GM18951 (cell line): ENCODE results near the gene MAEA.
"Not testable (repeated sequence)": the region's sequence is repeated elsewhere in the genome, so short reads cannot be mapped to it uniquely, and the experiment has no call there.

Experiments
- POLR2A ChIP-seq: IDR thresholded peaks from 4 replicates; pipeline ENCODE4 v1.6.1; 2011; ENCODE audit warnings: mild to moderate bottlenecking; ENCODE audit not compliant: insufficient read length, insufficient read depth; ENCODE audit errors: extremely low read depth
- in situ Hi-C: fragments of 300-500 bp; cut with MboI; formaldehyde crosslinking; loops from one replicate; pipeline ENCODE4 v1.12.0; 2022; ENCODE audit warnings: low sequenced_read_pairs, mixed read lengths, inconsistent platforms; ENCODE audit not compliant: unreplicated experiment

MAEA gene

DNA sequence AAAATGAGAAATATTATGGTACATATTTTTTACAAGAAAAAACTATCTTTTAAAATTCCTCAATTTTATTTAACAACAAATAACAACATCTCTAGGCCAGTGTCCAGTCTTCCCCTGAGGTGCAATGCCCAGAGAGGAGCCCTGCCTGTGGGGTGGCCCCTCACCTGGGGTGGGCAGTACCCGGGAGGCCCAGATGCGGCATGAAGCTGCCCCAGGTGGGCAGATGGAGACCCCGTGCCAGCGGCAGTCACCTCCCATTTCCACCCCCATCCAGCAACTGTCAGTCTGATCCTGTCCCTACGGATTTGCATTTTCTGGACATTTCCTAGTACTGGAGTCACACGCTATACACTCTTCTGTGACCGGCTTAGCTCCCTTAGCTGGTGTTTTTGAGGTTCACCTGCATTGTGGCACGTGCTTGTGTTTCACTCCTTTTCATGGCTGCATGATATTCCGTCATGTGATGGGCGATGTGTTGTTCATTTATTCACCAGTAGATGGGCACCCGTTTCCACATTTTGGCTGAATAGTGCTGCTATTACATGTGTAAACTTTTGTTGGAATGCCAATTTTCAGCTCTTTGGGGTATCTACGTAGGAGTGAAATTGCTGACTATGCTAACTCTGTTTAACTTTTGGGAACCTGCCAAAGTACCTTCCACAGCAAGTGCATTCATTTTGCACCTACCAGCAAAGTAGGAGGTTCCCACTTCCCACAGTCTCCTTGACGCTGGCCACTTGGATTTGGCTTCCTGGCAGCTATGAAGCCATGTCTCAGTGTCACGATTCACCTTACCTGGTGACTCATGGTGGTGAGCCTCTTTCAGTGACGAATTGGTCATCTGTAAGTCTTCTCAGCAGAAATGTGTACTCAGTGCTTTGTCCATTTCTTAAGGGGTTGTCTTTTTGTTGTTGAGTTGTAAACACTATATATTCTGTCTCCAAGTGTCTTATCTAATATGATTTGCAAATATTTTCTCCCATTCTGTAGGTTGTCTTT is 11.7 kb upstream of the MAEA start:
- in situ Hi-C loops, result no loop called here
- TF ChIP-seq POLR2A, result no peak

DNA sequence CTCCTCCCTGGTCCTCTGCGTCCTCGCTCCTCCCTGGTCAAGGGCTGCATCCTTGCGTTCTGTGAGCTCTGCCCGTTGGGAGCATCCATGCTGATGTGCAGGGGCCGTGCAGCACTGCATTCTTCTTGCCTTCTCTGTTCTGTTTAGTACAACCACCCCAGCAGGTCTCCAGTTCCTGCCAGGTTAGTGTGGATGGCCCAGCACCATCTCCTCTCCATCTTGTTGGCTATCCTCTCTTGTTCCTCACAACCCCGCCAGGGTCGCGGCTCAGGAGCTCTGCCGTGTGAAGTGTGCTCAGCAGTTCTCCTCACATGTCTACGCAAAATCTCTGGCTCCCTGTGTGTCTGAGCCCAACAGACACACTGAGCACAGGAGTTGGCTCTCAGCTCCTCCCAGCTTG is 10.4 kb upstream of the MAEA start:
- in situ Hi-C loops, result no loop called here
- TF ChIP-seq POLR2A, result no peak

DNA sequence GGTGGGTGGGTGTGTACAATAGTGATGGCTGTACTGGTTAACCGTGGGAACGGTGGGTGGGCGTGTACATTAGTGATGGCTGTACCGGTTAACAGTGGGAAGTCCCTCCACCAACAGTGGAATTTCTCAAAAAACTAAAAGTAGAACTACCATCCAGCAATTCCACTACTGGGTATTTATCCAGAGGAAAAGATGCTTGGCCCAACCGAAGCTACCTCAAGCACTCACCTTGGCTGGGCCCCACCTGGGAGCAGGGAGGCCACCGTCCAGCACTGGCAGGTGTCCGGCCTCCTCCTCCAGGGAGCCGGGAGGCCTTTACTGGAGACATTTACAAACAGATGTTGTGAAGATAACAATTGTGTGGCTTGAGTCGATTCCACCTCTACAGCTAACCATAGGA is 6.0 kb upstream of the MAEA start:
- no peak for TF ChIP-seq POLR2A
- in situ Hi-C loops, result no loop called here

DNA sequence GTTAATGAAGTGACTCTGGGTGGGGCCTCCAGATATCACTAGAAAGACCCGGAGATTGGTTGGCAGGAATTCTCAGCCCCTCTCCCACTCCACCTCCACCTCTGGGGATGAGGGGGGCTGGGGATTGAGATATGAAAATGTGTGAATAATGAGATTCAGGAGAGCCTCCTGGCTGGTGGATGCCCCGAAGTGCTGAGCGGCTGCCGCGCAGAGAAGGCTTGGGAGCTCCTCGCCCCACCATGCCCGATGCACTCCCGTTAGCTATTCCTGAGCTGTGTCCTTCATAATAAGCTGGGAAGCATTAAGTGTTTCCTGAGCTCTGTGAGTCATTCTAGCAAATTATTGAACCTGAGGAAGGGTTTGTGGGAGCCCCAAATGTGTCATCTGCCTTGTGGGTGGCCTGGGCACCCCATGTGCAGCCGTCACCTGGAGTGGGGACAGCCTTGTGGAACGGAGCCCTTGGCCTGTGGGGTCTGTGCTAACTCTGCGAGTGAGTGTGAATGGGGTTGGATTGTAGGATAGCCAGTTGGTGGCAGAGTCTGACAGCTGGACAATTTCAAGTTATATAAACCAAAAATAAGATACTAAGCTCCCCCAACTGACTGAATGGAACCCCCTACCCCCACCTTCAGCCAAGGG is 4.4 kb upstream of the MAEA start:
- in situ Hi-C loops, result no loop called here
- TF ChIP-seq POLR2A, result no peak

DNA sequence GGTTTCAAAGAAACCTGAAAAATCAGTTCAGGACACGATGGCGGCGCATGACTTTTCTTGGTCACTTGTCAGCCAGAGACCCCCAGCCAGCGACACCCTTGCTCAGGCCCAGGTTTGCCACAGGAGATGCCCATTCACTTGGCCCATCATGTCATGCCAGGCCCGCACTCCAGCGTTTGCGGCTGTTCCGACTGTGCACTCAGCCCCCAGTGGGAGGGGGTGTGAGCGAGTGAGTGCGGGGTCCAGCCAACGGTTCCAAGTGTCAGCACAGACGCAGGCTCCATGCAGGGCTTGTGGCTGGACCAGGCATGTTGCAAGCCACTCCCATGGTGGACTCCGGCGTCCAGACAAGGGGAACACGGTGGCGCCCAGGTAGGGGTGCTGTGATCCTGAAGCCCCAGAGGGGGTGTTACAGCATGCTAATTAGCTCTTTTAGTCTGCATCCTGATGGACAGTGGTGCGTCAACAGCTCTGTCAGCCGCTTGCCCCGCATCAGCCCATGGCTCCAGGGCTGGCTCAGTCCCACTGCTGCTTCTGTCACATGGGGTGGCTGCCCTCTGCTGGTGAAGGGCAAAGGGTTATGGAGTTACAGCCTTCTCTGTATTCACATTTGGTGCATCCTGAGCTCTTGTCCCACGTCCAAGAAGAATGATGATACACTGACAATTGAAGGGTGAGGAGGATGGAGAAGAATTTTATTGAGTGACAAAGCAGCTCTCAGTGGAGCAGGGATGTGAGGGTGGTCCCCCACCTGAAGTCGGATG is 3.7 kb upstream of the MAEA start:
- TF ChIP-seq POLR2A, result no peak

DNA sequence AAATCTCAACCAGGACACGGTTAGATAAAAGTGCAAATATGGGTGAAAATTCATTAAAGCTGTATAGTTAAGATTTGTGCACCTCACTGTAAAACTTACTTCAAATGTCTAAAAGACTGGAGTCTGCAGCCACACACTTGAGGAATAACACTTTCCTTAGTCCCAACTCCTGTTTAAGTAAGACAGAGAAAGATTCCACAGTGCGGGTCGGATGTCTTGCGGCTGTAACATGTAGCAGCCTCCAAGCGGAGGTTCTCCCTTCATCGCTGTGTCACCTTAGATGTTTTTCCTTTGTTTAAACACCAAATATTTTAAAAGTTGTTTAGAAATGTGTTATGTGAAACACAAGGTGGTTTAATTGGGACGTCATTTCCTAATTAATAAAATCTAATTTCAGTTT is 905 bp upstream of the MAEA start:
- TF ChIP-seq POLR2A, result no peak
- in situ Hi-C loops, result no loop called here

More for the DNA sequence above, 3.7 kb upstream of the MAEA start:
- in situ Hi-C loops, result no loop called here

DNA sequence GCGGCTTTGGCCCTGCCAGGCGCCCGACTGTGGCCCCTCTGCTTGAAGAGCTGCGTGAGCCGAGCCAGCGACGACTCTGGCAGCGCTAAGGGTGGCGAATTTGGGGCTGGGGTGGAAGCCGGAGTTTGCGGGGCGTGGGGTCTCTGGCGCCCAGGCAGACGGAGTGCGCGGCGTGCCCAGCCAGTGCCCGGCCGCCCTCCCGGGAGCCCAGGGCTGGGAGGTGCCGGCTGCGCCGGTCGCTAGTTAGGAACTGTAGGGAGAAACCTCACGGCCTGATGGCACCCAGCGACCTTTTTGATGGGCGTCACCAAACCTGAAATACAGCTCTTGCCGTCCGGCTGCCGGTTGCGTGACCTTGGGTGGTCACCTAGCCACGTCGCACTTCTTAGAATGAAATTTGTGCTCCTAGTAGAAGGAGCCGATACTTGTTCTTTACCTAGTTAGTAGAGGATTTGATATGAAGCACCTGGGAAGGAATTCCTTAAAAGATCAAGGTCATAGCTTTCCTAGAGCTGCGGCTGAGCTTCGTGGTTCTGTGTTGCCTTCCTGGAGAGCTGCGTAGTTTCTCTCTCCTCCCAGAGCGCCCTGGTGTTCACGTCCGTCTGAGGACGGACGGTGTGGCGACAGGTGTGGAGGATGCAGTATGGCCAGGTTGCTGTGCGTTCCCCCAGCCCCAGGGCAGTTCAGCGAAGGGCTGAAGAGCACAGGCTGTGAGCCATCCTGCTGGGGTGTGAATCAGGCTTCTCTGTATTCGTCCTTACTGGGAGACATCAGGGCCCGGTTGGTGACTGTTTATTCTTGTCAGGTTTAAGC is 680 bp downstream of the MAEA start:
- no peak for TF ChIP-seq POLR2A
- in situ Hi-C loops, result no loop called here

DNA sequence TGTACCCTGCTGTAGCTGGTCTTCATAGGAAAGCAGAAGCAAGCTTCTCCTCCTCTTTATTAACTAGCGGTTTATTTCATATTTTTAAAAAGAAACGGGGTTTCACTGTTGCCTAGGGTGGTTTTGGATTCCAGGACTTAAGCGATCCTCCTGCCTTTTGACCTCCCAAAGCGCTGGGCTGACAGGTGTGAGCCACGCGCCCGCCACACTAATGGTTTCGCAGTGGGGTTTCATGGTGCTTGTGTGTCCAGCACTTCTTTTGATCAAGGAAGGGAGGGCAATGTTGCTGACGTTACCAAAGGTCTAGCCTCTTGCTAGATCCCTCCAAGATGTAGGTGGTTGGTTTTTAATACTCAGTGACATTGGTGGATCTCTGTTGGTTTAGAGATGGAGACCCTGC is 1.4 kb downstream of the MAEA start:
- in situ Hi-C loops, result no loop called here
- TF ChIP-seq POLR2A, result no peak

DNA sequence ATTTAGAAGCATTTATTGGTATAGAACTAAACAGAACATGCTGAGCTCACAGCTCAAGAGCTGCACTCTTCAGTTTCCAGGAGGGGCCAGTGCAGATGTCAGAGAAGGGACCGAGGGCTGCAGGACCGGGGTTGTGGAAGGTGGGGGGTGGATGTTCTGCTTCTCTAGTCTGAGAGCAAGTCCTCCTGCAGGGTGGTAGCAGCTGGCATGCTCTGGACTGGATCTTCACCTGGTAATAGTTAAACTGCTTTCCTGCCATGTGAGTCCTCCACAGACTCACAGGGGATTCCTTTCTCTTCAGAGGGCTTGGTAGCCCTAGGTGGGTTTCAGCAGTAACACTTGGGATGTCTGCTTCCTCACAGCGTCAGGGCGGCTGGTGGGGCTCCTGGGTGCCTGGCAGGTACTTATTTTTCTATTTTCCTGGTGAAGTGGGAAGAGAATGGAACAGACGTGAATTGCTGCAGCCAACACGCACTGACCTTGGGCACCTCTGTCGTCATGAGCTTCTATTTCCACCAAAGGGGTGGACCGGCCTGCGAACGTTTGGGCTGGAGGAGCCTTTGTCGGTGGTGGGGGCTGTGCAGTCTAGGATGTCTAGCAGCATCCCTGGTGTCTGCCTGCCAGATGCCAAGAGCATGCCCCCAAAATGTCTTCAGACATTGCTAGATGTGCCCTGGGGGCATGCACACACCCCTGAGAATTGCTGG is 2.5 kb downstream of the MAEA start:
- in situ Hi-C loops, result no loop called here
- no peak for TF ChIP-seq POLR2A

DNA sequence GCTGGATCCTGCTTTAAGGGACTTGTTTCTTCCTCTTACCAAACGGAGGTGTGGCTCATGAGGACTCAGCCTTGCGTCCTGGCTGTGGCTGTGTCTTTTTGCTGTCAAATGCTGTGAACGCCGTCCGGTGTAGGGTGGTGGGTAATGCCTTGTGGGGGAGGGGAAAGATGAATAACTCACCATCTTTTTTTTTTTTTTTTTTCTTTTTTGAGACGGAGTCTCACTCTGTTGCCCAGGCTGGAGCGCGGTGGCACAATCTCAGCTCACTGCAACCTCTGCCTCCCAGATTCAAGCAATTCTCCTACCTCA is 3.0 kb downstream of the MAEA start:
- in situ Hi-C loops, result not testable (repeated sequence)

DNA sequence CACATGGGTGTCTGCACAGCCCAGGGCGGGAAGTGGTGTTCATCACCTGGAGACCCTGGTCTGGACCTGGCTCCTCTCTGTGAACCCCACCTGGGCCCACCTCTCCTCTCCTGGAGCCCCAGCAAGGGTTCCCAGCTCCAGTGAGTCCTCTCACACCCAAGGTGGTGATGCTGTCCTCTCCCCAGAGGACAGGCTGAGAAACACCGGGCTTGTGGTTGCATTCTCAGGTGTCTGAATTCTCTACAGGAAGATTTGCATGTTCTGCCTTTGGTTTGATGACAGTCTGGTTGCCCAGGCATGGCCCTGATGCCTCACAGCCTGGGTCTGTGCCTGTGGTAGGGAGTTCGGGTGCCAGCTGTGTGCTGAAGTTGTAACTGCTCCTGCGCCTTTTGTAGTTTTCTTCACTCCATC is 3.8 kb downstream of the MAEA start:
- in situ Hi-C loops, result no loop called here
- TF ChIP-seq POLR2A, result no peak

DNA sequence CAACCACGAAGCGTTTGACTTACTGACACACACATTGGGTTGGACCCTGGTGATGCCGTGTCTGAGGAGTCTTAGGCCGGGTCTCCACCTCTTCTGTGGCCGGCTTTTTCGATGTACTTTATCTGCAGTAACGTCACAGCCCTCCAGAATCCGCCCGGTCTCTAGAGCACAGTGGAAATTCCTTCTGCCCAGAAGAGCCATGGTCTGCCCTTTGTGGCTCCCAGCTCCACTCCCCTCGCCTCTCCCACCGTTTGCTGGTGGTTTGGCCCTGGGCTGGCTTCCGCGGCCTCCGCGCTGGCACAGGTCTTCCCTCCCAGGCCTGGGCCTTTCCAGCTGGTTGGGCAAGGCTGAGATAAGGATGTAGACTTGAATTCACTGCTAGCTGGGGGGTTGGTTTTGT is 4.3 kb downstream of the MAEA start:
- in situ Hi-C loops, result no loop called here

More for the DNA sequence above, 4.3 kb downstream of the MAEA start:
- no peak for TF ChIP-seq POLR2A
